Peyer's patch (tissue), 4 donors: ENCODE data around the gene PTP4A1.

ENCODE experiments used
- CTCF ChIP-seq, 6 experiments: fragments of 450-650 bp in 4 of 6; fragments of 200-600 bp in 2 of 6; sonication (generic) in 1 of 6; IDR thresholded peaks; one replicate each; pipeline ENCODE4 v1.5.1; 2017 to 2019; ENCODE audit warnings: antibody characterized with exemption in 6 of 6, mild to moderate bottlenecking in 3 of 6, moderate library complexity in 1 of 6
- POLR2A ChIP-seq, 2 donors: fragments of 450-650 bp; IDR thresholded peaks; one replicate each; pipeline ENCODE4 v1.5.1; 2017; ENCODE audit warnings: antibody characterized with exemption in 2 of 2, mild to moderate bottlenecking in 2 of 2, moderate library complexity in 2 of 2

GRCh38 chr6:63537201-63537958, 34.9 kb upstream of the PTP4A1 start:
- TF ChIP-seq CTCF (IDR thresholded peaks at IDR 0.05), result no peak
- TF ChIP-seq POLR2A (IDR thresholded peaks at IDR 0.05), result no peak
